ENCODE measurements around the gene MRC1.

MRC1 gene

DNA sequence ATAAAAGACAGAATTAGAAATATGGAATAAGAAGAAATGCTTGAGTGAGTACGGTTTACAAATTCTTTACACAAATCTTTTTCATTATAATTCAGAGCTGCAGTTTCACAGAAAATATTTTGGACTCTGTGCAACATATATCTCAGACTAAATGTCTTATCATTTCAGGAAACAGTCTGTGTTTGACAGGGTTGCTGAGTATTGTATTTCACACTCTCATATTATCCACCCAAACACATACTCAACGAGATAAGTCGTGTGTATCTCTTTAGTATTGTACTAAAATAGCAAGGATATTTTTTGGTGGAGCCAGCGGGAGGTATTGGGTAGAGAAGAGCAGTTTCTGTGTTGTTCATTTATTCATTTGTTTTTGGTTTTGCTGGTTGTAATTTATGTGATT lies 103.6 kb downstream of the MRC1 start:
- no peak for TF ChIP-seq YY1 (IDR thresholded peaks at IDR 0.05; ENCODE audit: low read depth)
- TF ChIP-seq EP300 (IDR thresholded peaks at IDR 0.05; ENCODE audit: borderline replicate concordance) = no peak
- TF ChIP-seq TEAD4 (IDR thresholded peaks at IDR 0.05) = no peak
- no peak for TF ChIP-seq CEBPB (IDR thresholded peaks at IDR 0.05)
- TF ChIP-seq TAF1 (IDR thresholded peaks at IDR 0.05; ENCODE audit: low read depth) = no peak
- TF ChIP-seq TCF12 (IDR thresholded peaks at IDR 0.05; ENCODE audit: low read depth) = no peak
- TF ChIP-seq CREB1 (IDR thresholded peaks at IDR 0.05; ENCODE audit: low read depth) = no peak
- no peak for TF ChIP-seq ZBTB7A (IDR thresholded peaks at IDR 0.05; ENCODE audit: low read depth)
- no peak for TF ChIP-seq NFIC (IDR thresholded peaks at IDR 0.05)
- TF ChIP-seq, protein P1, sequence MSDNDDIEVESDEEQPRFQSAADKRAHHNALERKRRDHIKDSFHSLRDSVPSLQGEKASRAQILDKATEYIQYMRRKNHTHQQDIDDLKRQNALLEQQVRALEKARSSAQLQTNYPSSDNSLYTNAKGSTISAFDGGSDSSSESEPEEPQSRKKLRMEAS (IDR thresholded peaks at IDR 0.05) = no peak

DNA sequence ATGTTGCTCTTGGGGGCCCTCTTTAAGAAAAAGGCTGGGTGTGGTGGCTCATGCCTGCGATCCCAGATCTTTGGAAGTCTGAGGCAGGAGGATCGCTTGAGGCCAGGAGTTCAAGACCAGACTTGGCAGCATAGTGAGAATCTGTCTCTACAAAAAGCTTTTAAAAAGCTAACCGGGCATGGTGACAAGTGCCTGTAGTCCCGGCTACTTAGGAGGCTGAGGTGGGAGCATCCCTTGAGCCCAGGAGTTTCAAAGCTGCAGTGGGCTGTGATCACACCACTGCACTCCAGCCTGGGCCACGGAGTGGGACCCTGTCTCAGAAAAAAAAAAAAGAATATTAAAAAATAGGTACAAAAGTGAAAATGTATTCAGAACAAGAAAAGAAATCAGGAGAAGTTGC lies 104.5 kb downstream of the MRC1 start:
- no peak for TF ChIP-seq EP300 (IDR thresholded peaks at IDR 0.05; ENCODE audit: borderline replicate concordance)
- TF ChIP-seq, protein P1 (IDR thresholded peaks at IDR 0.05) = no peak
- no peak for TF ChIP-seq FOXM1 (IDR thresholded peaks at IDR 0.05; ENCODE audit: borderline replicate concordance, low read depth)
- TF ChIP-seq ZBTB7A (IDR thresholded peaks at IDR 0.05; ENCODE audit: low read depth) = no peak
- no peak for TF ChIP-seq TAF1 (IDR thresholded peaks at IDR 0.05; ENCODE audit: low read depth)
- TF ChIP-seq EGR1 (IDR thresholded peaks at IDR 0.05) = no peak
- no peak for TF ChIP-seq CEBPB (IDR thresholded peaks at IDR 0.05)
- TF ChIP-seq CREB1 (IDR thresholded peaks at IDR 0.05; ENCODE audit: low read depth) = no peak
- TF ChIP-seq, protein P2, sequence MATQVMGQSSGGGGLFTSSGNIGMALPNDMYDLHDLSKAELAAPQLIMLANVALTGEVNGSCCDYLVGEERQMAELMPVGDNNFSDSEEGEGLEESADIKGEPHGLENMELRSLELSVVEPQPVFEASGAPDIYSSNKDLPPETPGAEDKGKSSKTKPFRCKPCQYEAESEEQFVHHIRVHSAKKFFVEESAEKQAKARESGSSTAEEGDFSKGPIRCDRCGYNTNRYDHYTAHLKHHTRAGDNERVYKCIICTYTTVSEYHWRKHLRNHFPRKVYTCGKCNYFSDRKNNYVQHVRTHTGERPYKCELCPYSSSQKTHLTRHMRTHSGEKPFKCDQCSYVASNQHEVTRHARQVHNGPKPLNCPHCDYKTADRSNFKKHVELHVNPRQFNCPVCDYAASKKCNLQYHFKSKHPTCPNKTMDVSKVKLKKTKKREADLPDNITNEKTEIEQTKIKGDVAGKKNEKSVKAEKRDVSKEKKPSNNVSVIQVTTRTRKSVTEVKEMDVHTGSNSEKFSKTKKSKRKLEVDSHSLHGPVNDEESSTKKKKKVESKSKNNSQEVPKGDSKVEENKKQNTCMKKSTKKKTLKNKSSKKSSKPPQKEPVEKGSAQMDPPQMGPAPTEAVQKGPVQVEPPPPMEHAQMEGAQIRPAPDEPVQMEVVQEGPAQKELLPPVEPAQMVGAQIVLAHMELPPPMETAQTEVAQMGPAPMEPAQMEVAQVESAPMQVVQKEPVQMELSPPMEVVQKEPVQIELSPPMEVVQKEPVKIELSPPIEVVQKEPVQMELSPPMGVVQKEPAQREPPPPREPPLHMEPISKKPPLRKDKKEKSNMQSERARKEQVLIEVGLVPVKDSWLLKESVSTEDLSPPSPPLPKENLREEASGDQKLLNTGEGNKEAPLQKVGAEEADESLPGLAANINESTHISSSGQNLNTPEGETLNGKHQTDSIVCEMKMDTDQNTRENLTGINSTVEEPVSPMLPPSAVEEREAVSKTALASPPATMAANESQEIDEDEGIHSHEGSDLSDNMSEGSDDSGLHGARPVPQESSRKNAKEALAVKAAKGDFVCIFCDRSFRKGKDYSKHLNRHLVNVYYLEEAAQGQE (IDR thresholded peaks at IDR 0.05; ENCODE audit: low read depth) = no peak
- no peak for TF ChIP-seq TEAD4 (IDR thresholded peaks at IDR 0.05)
- TF ChIP-seq TCF12 (IDR thresholded peaks at IDR 0.05; ENCODE audit: low read depth) = no peak
- no peak for TF ChIP-seq RAD21 (IDR thresholded peaks at IDR 0.05; ENCODE audit: low read depth)
- no peak for TF ChIP-seq YY1 (IDR thresholded peaks at IDR 0.05; ENCODE audit: low read depth)
- TF ChIP-seq NFIC (IDR thresholded peaks at IDR 0.05) = no peak

DNA sequence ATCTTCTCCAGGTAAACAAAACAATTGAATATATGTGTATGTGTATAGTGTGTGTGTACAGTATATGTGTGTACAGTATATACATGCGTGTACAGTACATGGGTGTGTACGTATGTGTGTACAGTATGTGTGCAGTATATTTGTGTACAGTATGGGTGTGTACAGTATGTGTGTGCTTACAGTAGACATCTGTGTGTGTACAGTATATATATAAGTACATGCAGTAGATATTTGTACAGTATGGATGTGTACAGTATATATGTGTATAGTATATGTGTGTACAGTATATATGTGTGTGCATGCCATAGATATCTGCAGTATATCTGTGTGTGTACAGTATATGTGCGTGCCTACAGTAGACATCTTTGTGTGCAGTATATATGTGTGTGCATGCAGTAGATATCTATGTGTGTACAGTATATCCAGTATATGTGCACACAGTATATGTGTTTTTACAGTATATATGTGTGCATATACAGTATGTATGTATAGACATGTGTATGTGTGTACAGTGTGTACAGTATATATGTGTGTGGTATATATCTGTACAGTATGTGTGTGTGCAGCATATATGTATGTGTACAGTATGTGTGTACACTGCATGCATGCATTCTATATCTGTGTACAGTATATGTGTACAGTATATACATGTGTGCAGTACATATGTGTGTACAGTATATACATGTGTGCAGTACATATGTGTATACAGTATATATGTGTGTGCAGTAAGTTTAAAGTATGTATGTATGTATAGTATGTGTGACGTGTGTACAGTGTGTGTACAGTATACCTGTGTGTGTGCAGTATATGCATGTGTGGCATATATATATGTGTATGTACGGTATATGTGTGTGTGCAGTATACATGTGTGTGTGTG lies 105.3 kb downstream of the MRC1 start:
- no peak for TF ChIP-seq RAD21 (IDR thresholded peaks at IDR 0.05; ENCODE audit: low read depth)
- TF ChIP-seq, protein P2 (IDR thresholded peaks at IDR 0.05; ENCODE audit: low read depth) = no peak
- TF ChIP-seq, protein P1 (IDR thresholded peaks at IDR 0.05) = no peak
- TF ChIP-seq EGR1 (IDR thresholded peaks at IDR 0.05) = no peak
- TF ChIP-seq FOXM1 (IDR thresholded peaks at IDR 0.05; ENCODE audit: borderline replicate concordance, low read depth) = no peak
- TF ChIP-seq TCF12 (IDR thresholded peaks at IDR 0.05; ENCODE audit: low read depth) = no peak
- TF ChIP-seq TAF1 (IDR thresholded peaks at IDR 0.05; ENCODE audit: low read depth) = no peak
- no peak for TF ChIP-seq YY1 (IDR thresholded peaks at IDR 0.05; ENCODE audit: low read depth)
- no peak for TF ChIP-seq ZBTB7A (IDR thresholded peaks at IDR 0.05; ENCODE audit: low read depth)

DNA sequence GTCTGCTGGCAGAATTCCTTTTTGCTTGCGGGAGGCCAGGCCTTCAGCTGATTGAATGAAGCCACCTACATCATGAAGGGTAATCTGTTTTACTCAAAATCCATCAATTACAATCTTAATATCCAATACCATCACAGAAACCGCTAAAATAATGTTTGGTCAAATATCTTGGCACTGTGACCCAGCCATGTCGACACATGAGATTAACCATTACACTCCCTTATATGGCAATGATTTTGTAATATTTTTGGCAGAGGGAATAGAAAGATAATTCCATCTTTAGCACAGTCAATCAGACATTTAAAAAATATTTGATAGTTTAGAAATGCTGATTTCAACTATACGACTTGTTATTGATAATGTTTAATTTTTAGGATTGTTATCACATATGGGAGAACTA lies 106.0 kb downstream of the MRC1 start:
- TF ChIP-seq TCF12 (IDR thresholded peaks at IDR 0.05; ENCODE audit: low read depth) = no peak
- no peak for TF ChIP-seq TEAD4 (IDR thresholded peaks at IDR 0.05)
- TF ChIP-seq YY1 (IDR thresholded peaks at IDR 0.05; ENCODE audit: low read depth) = no peak
- no peak for TF ChIP-seq RAD21 (IDR thresholded peaks at IDR 0.05; ENCODE audit: low read depth)
- TF ChIP-seq, protein P1 (IDR thresholded peaks at IDR 0.05) = no peak
- TF ChIP-seq, protein P2 (IDR thresholded peaks at IDR 0.05; ENCODE audit: low read depth) = no peak
